Smooth muscle cell (in vitro differentiated cells): ENCODE measurements around the gene APBA2. TPM values are rescaled to one million over a fixed set of nuclear protein-coding genes. Genes with fewer than 3 reads are reported as not detected.

ENCODE experiments used
- DNase-seq: peaks from one replicate; lab custom pipeline; 2025; ENCODE audit not compliant: unreplicated experiment; lab: John Stamatoyannopoulos, UW
- H2AFZ ChIP-seq: fragments of 200-600 bp; sonication (generic); 2 replicates; pipeline ENCODE4 v1.6.0; 2016; ENCODE audit warnings: antibody characterized with exemption, low read depth, mild to moderate bottlenecking
- H3F3A ChIP-seq: fragments of 200-600 bp; sonication (generic); 2 replicates; pipeline ENCODE4 v1.6.0; 2017; ENCODE audit warnings: antibody characterized with exemption, low read depth
- H3K27ac ChIP-seq: fragments of 200-600 bp; sonication (generic); 2 replicates; pipeline ENCODE4 v1.5.1; 2016; ENCODE audit warnings: low read depth, mild to moderate bottlenecking
- H3K27me3 ChIP-seq: fragments of 200-600 bp; sonication (generic); 2 replicates; pipeline ENCODE4 v1.6.1; 2016; ENCODE audit warnings: low read depth, mild to moderate bottlenecking
- H3K36me3 ChIP-seq: fragments of 200-600 bp; sonication (generic); 2 replicates; pipeline ENCODE4 v1.5.1; 2016; ENCODE audit warnings: low read depth
- H3K4me1 ChIP-seq: fragments of 200-600 bp; sonication (generic); 2 replicates; pipeline ENCODE4 v1.5.1; 2016; ENCODE audit warnings: low read depth
- H3K4me2 ChIP-seq: fragments of 200-600 bp; sonication (generic); 2 replicates; pipeline ENCODE4 v1.6.0; 2016; ENCODE audit warnings: mild to moderate bottlenecking
- H3K4me3 ChIP-seq: fragments of 200-600 bp; sonication (generic); 2 replicates; pipeline ENCODE4 v1.5.1; 2016; ENCODE audit warnings: mild to moderate bottlenecking
- H3K79me2 ChIP-seq: fragments of 200-600 bp; sonication (generic); 2 replicates; pipeline ENCODE4 v1.6.0; 2016; ENCODE audit warnings: low read depth, mild to moderate bottlenecking
- H3K9ac ChIP-seq: fragments of 200-600 bp; sonication (generic); 2 replicates; pipeline ENCODE4 v1.6.0; 2016; ENCODE audit warnings: low read depth
- H3K9me3 ChIP-seq: fragments of 200-600 bp; sonication (generic); replicated peaks from 2 replicates; pipeline ENCODE4 v1.5.1; 2016; ENCODE audit warnings: low read depth
- H4K20me1 ChIP-seq: fragments of 200-600 bp; sonication (generic); 2 replicates; pipeline ENCODE4 v1.6.0; 2016; ENCODE audit warnings: low read depth
- WGBS: methylation state at CpG from one replicate; pipeline ENCODE4 v1.1.7; 2016; ENCODE audit warnings: low lambda C conversion rate; 5-methylcytosine and 5-hydroxymethylcytosine counted together
- polyA plus RNA-seq: library from polyadenylated mRNA; unstranded; fragments of >200 nt; fragmentation: Nextera tagmentation; extraction: Ambion mirVana; gene quantifications from 2 replicates; pipeline ENCODE4 v1.2.1, GENCODE V29; 2016
- total RNA-seq: library from RNA; depleted of rRNA; stranded (reverse); fragments of >200 nt; gene quantifications from 2 replicates; pipeline ENCODE4 v1.2.3, GENCODE V29; 2014
- TF ChIP-seq, protein P1 (sequence below): fragments of 200-600 bp; sonication (generic); IDR thresholded peaks from 2 replicates; pipeline ENCODE4 v1.5.1; 2017; ENCODE audit warnings: borderline replicate concordance, mild to moderate bottlenecking, antibody characterized with exemption; ENCODE audit not compliant: insufficient read depth, poor library complexity, severe bottlenecking

APBA2 gene
- total and polyA plus RNA-seq, 2 experiments from 2014 or later, result 10.2 to 14.9 TPM

DNA sequence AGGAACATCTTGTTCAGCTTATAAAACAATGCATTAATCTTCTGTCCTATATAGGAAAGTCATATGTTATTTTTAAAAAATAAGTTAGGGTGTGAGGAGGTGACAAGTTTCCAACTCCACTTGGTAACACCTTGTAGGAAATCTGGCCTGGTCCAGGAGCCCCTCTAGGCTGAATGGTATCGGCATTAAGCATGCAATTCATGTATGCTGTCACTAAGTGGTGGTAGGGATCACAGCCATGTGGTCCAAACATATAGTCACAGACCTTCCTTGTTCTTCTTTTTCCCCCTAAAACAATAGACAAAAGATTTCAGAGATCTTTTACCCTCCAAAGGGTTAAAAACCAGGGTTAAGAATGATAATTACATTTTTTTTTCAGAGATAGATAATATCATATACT is 4.2 kb upstream of the APBA2 start:
- TF ChIP-seq, protein P1, sequence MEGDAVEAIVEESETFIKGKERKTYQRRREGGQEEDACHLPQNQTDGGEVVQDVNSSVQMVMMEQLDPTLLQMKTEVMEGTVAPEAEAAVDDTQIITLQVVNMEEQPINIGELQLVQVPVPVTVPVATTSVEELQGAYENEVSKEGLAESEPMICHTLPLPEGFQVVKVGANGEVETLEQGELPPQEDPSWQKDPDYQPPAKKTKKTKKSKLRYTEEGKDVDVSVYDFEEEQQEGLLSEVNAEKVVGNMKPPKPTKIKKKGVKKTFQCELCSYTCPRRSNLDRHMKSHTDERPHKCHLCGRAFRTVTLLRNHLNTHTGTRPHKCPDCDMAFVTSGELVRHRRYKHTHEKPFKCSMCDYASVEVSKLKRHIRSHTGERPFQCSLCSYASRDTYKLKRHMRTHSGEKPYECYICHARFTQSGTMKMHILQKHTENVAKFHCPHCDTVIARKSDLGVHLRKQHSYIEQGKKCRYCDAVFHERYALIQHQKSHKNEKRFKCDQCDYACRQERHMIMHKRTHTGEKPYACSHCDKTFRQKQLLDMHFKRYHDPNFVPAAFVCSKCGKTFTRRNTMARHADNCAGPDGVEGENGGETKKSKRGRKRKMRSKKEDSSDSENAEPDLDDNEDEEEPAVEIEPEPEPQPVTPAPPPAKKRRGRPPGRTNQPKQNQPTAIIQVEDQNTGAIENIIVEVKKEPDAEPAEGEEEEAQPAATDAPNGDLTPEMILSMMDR, result no peak
- no peaks in the 10 kb centered on the region for H3K36me3 ChIP-seq
- no peaks in the 10 kb centered on the region for H3F3A ChIP-seq
- peaks cover 9% of the 10 kb centered on the region for H3K4me1 ChIP-seq
- no peak overlapping the region for H2AFZ ChIP-seq
- no peak for DNase-seq
- no peak overlapping the region for H3K27ac ChIP-seq
- no peaks in the 10 kb centered on the region for H4K20me1 ChIP-seq
- H3K9me3 ChIP-seq, result no peaks in the 10 kb centered on the region
- peaks cover 10% of the 10 kb centered on the region for H3K27me3 ChIP-seq
- H3K9ac ChIP-seq, result no peak overlapping the region
- H3K79me2 ChIP-seq, result no peaks in the 10 kb centered on the region
- WGBS, result 85% methylated on average over 1 of the region's 1 CpG
- no peak overlapping the region for H3K4me2 ChIP-seq
- H3K4me3 ChIP-seq, result no peak overlapping the region

GRCh38 chr15:28884151-28884940 is 1.4 kb upstream of the APBA2 start:
- no peak overlapping the region for H2AFZ ChIP-seq
- H3K4me3 ChIP-seq, result no peak overlapping the region
- no peaks in the 10 kb centered on the region for H4K20me1 ChIP-seq
- WGBS, result 91% methylated on average over 11 of the region's 11 CpGs
- no peaks in the 10 kb centered on the region for H3K36me3 ChIP-seq
- no peaks in the 10 kb centered on the region for H3K9me3 ChIP-seq
- no peak overlapping the region for H3K4me2 ChIP-seq
- no peak overlapping the region for H3K9ac ChIP-seq
- H3K27me3 ChIP-seq, result peaks cover 18% of the 10 kb centered on the region
- TF ChIP-seq, protein P1, result no peak
- H3F3A ChIP-seq, result no peaks in the 10 kb centered on the region
- H3K27ac ChIP-seq, result no peak overlapping the region
- no peak for DNase-seq
- peaks cover 21% of the 10 kb centered on the region for H3K4me1 ChIP-seq
- H3K79me2 ChIP-seq, result no peaks in the 10 kb centered on the region

GRCh38 chr15:28885128-28885629 is 595 bp upstream of the APBA2 start:
- Histone ChIP-seq H3K9ac (no peak overlapping the region), H3K4me3 (peak overlapping the region; percentile 68), H3K4me2 (peak overlapping the region; percentile 97), H3K79me2 (no peaks in the 10 kb centered on the region), H4K20me1 (no peaks in the 10 kb centered on the region), H3K9me3 (no peaks in the 10 kb centered on the region), H2AFZ (peak overlapping the region; percentile 98), H3F3A (no peaks in the 10 kb centered on the region), H3K27ac (no peak overlapping the region), H3K36me3 (no peaks in the 10 kb centered on the region), H3K4me1 (peaks cover 21% of the 10 kb centered on the region), H3K27me3 (peaks cover 18% of the 10 kb centered on the region)
- DNase-seq, result no peak
- 51% methylated on average over 18 of the region's 31 CpGs for WGBS
- TF ChIP-seq, protein P1, result no peak
